ENCODE data around the gene EXOC4. TPM values are rescaled to one million over a fixed set of nuclear protein-coding genes. Genes with fewer than 3 reads are reported as not detected.

The EXOC4 gene
- total RNA-seq, 1 donor from 2014 or later, result 94.0 TPM

DNA sequence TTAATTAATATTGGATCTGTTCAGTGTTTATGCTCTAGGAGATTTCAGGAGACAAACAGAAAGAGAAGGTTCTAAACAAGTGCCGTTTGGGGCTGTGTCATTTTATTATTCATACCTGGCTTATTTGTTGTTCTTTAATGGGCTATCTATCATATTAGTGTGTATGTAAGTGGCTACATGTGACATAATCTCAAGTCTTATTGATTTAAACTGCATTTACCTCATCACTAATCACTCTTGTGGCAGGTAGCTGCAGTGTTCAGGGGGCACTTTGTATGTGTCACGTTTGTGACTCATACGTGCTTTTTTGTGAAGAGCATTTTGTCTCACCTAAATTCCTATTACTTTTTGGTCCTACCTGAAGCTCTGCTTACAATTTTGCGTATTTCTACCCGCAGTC is 95.4 kb downstream of the EXOC4 start:
- DNase-seq (ENCODE audit: low spot score), result no peak
- no peaks in the 10 kb centered on the region for H3K4me1 Mint-ChIP-seq (ENCODE audit: unreplicated experiment)

DNA sequence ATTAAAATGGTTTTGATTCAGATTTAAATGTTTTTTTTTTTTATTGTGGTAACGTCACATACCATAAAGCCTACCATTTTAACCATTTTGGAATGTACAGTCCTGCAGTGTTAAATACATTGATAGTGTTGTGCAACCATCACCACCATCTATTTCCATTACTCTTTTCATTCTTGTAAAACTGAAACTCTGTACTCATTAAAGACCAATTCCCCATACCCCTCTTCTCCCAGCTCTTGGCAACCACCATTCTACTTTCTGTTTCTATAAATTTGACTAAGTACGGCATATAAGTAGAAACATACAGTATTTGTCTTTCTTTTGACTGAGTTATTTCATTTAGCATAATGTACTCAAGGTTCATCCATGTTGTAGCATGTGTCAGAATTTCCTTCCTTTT is 96.2 kb downstream of the EXOC4 start:
- no peak overlapping the region for H3K4me3 Mint-ChIP-seq (ENCODE audit: unreplicated experiment)
- no peak overlapping the region for H3K27ac Mint-ChIP-seq (ENCODE audit: unreplicated experiment)
- peaks cover 8% of the 10 kb centered on the region for H3K36me3 Mint-ChIP-seq (ENCODE audit: low read depth, unreplicated experiment)
- DNase-seq (ENCODE audit: low spot score), result no peak
- no peaks in the 10 kb centered on the region for H3K4me1 Mint-ChIP-seq (ENCODE audit: unreplicated experiment)
- peaks cover 4% of the 10 kb centered on the region for H3K9me3 Mint-ChIP-seq (ENCODE audit: unreplicated experiment)
- no peaks in the 10 kb centered on the region for H3K27me3 Mint-ChIP-seq (ENCODE audit: unreplicated experiment)
- TF ChIP-seq, protein P1, sequence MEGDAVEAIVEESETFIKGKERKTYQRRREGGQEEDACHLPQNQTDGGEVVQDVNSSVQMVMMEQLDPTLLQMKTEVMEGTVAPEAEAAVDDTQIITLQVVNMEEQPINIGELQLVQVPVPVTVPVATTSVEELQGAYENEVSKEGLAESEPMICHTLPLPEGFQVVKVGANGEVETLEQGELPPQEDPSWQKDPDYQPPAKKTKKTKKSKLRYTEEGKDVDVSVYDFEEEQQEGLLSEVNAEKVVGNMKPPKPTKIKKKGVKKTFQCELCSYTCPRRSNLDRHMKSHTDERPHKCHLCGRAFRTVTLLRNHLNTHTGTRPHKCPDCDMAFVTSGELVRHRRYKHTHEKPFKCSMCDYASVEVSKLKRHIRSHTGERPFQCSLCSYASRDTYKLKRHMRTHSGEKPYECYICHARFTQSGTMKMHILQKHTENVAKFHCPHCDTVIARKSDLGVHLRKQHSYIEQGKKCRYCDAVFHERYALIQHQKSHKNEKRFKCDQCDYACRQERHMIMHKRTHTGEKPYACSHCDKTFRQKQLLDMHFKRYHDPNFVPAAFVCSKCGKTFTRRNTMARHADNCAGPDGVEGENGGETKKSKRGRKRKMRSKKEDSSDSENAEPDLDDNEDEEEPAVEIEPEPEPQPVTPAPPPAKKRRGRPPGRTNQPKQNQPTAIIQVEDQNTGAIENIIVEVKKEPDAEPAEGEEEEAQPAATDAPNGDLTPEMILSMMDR (IDR thresholded peaks at IDR 0.05; ENCODE audit: unreplicated experiment), result no peak

More for the DNA sequence above, 95.4 kb downstream of the EXOC4 start:
- no peaks in the 10 kb centered on the region for H3K9me3 Mint-ChIP-seq (ENCODE audit: unreplicated experiment)
- H3K27ac Mint-ChIP-seq (ENCODE audit: unreplicated experiment), result no peak overlapping the region
- peaks cover 3% of the 10 kb centered on the region for H3K36me3 Mint-ChIP-seq (ENCODE audit: low read depth, unreplicated experiment)
- H3K4me3 Mint-ChIP-seq (ENCODE audit: unreplicated experiment), result no peak overlapping the region
- TF ChIP-seq, protein P1 (IDR thresholded peaks at IDR 0.05; ENCODE audit: unreplicated experiment), result no peak
- no peaks in the 10 kb centered on the region for H3K27me3 Mint-ChIP-seq (ENCODE audit: unreplicated experiment)

DNA sequence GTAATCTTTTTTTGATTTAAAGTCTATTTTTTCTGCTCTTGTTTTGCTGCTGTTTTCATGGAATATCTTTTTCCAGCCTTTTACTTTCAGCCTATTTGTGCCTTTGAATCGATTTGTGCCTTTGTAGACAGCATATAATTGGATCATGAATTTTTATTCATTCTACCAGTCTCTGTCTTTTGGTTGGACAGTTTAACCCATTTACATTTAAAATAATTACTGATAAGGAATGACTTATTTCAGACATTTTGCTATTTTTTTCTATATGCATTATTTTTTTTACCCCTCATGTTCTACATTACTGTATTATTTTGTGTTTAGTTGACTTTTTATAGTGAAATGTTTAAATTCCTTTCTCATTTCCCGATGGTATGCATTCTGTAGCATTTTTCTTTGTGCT is 99.6 kb downstream of the EXOC4 start:
- peaks cover 4% of the 10 kb centered on the region for H3K9me3 Mint-ChIP-seq (ENCODE audit: unreplicated experiment)
- H3K36me3 Mint-ChIP-seq (ENCODE audit: low read depth, unreplicated experiment), result peaks cover 8% of the 10 kb centered on the region
- peaks cover 6% of the 10 kb centered on the region for H3K4me1 Mint-ChIP-seq (ENCODE audit: unreplicated experiment)
- TF ChIP-seq, protein P1 (IDR thresholded peaks at IDR 0.05; ENCODE audit: unreplicated experiment), result no peak
- DNase-seq (ENCODE audit: low spot score), result no peak
- H3K4me3 Mint-ChIP-seq (ENCODE audit: unreplicated experiment), result no peak overlapping the region
- H3K27ac Mint-ChIP-seq (ENCODE audit: unreplicated experiment), result no peak overlapping the region
- no peaks in the 10 kb centered on the region for H3K27me3 Mint-ChIP-seq (ENCODE audit: unreplicated experiment)

DNA sequence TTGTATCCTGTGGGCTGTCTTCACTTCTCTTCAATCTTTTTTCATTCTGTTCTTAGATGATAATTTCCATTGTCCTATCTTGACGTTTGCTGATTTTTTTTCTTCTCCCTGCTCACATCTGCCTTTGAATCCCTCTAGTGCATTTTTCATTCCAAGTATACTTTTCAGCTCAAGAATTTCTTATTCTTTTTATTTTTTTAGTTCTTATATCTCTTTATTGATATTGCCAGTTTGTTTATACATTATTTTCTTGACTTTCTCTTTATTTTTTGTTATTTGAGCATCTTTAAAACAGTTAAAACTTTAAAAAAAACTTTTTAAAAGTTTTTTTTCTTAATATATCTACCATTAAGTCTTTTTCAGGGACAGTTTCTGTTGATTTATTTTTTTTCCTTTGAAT is 100.9 kb downstream of the EXOC4 start:
- TF ChIP-seq, protein P1 (IDR thresholded peaks at IDR 0.05; ENCODE audit: unreplicated experiment), result no peak
- no peak overlapping the region for H3K27ac Mint-ChIP-seq (ENCODE audit: unreplicated experiment)
- peaks cover 8% of the 10 kb centered on the region for H3K36me3 Mint-ChIP-seq (ENCODE audit: low read depth, unreplicated experiment)
- peaks cover 4% of the 10 kb centered on the region for H3K9me3 Mint-ChIP-seq (ENCODE audit: unreplicated experiment)
- no peaks in the 10 kb centered on the region for H3K27me3 Mint-ChIP-seq (ENCODE audit: unreplicated experiment)
- no peak overlapping the region for H3K4me3 Mint-ChIP-seq (ENCODE audit: unreplicated experiment)
- no peak for DNase-seq (ENCODE audit: low spot score)
- peaks cover 6% of the 10 kb centered on the region for H3K4me1 Mint-ChIP-seq (ENCODE audit: unreplicated experiment)

DNA sequence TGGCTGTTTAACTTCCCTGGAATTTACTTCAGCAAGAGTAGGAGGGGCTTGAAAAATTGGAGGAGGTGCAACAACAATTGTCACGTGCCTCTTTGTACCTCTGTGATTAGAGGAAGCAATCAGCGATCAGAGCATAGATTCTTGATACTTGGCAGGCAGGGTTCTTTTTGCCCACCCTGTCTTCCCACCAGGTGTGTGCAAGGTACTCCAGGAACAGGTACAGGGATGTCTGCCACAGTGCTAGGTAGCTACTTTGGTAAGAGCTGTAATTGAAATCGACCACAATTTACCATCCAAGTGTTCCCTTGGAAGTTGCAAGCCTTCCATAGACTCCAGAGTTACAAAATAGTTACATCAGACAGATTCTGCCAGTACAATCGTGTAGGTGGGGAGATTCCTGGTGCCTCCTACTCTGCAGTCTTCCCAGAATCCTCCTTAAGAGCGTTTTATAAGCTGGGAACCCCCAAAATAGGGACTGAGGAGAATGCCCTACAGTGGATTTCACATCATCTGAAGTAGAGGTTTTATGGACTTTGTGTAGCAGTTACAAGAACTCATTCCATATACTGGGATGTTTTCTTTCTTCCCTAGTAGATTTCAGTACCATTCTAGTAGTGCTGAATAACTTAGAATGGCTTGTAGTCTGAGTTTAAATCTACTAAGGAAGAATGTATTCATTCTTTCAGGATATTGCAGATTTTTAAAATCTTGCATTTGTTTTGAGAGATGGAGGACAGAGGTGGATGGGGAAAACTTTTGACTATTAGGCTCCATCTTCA is 101.9 kb downstream of the EXOC4 start:
- DNase-seq (ENCODE audit: low spot score), result no peak
- peaks cover 4% of the 10 kb centered on the region for H3K9me3 Mint-ChIP-seq (ENCODE audit: unreplicated experiment)

More for the DNA sequence above, 101.9 kb downstream of the EXOC4 start:
- peaks cover 8% of the 10 kb centered on the region for H3K36me3 Mint-ChIP-seq (ENCODE audit: low read depth, unreplicated experiment)
- TF ChIP-seq, protein P1 (IDR thresholded peaks at IDR 0.05; ENCODE audit: unreplicated experiment), result no peak
- no peak overlapping the region for H3K27ac Mint-ChIP-seq (ENCODE audit: unreplicated experiment)
- peaks cover 8% of the 10 kb centered on the region for H3K4me1 Mint-ChIP-seq (ENCODE audit: unreplicated experiment)
- H3K4me3 Mint-ChIP-seq (ENCODE audit: unreplicated experiment), result no peak overlapping the region
- H3K27me3 Mint-ChIP-seq (ENCODE audit: unreplicated experiment), result no peaks in the 10 kb centered on the region
